PC-3 (cell line): ENCODE results near the gene IL16. TPM values are rescaled to one million over a fixed set of nuclear protein-coding genes. Genes with fewer than 3 reads are reported as not detected.

Source experiments
- ATAC-seq: fragments of 200-7000 bp; cut with Tn5 transposase; 2 replicates; pipeline ENCODE4 v1.9.1; 2020; ENCODE audit warnings: mild to moderate bottlenecking, moderate library complexity
- BruUV-seq: library from RNA; stranded (reverse); fragments of 400-500 nt; replicated peaks from 2 replicates; lab custom pipeline; 2021; lab: Mats Ljungman, UMichigan
- CTCF ChIA-PET: fragments of 300-600 bp; sonication (Branson Sonifier 250); formaldehyde crosslinking; loops from one replicate; lab custom pipeline; 2022; ENCODE audit warnings: antibody characterized with exemption; lab: Charles Lee
- POLR2A ChIA-PET: fragments of 300-600 bp; sonication (Branson Sonifier 250); formaldehyde crosslinking; loops from one replicate; lab custom pipeline; 2022; ENCODE audit warnings: antibody characterized with exemption; ENCODE audit not compliant: unreplicated experiment; lab: Charles Lee
- DNase-seq: peaks from one replicate; pipeline ENCODE4 v3.0.0-alpha.2; 2015
- H2AFZ ChIP-seq: fragments of 300-600 bp; sonication (generic); 2 replicates; pipeline ENCODE4 v1.6.0; 2016; ENCODE audit warnings: antibody characterized with exemption, low read length
- H3F3A ChIP-seq: fragments of 300-600 bp; sonication (generic); one replicate; pipeline ENCODE4 v1.6.0; 2017; ENCODE audit warnings: antibody characterized with exemption, low read length, control low read depth, mild to moderate bottlenecking; ENCODE audit not compliant: unreplicated experiment
- H3K27ac ChIP-seq: fragments of 300-600 bp; sonication (generic); 2 replicates; pipeline ENCODE4 v1.5.1; 2016; ENCODE audit warnings: mild to moderate bottlenecking, low read length
- H3K27me3 ChIP-seq: fragments of 300-600 bp; sonication (generic); 2 replicates; pipeline ENCODE4 v1.6.1; 2016; ENCODE audit warnings: low read length, mixed read lengths
- H3K36me3 ChIP-seq: fragments of 300-600 bp; sonication (generic); 2 replicates; pipeline ENCODE4 v1.6.1; 2016; ENCODE audit warnings: low read depth, mixed run types, low read length, mixed read lengths
- H3K4me1 ChIP-seq: fragments of 300-600 bp; sonication (generic); 2 replicates; pipeline ENCODE4 v1.5.1; 2016; ENCODE audit warnings: low read length; ENCODE audit not compliant: insufficient read depth
- H3K4me2 ChIP-seq: fragments of 300-600 bp; sonication (generic); 2 replicates; pipeline ENCODE4 v1.6.0; 2016; ENCODE audit warnings: low read length
- H3K4me3 ChIP-seq: fragments of 300-600 bp; sonication (generic); 2 replicates; pipeline ENCODE4 v1.5.1; 2016; ENCODE audit warnings: mild to moderate bottlenecking, low read length, mixed read lengths
- H3K79me2 ChIP-seq: fragments of 300-600 bp; sonication (generic); 2 replicates; pipeline ENCODE4 v1.6.1; 2017; ENCODE audit warnings: low read length, mixed read lengths
- H3K9ac ChIP-seq: fragments of 300-600 bp; sonication (generic); 2 replicates; pipeline ENCODE4 v1.6.0; 2016; ENCODE audit warnings: mild to moderate bottlenecking, low read length
- H3K9me2 ChIP-seq: fragments of 300-600 bp; sonication (generic); replicated peaks from 2 replicates; pipeline ENCODE4 v1.6.1; 2016; ENCODE audit warnings: mixed run types, low read length, mixed read lengths
- H3K9me3 ChIP-seq: fragments of 300-600 bp; sonication (generic); 2 replicates; pipeline ENCODE4 v1.6.1; 2016; ENCODE audit warnings: low read length, mixed read lengths
- H4K20me1 ChIP-seq: fragments of 300-600 bp; sonication (generic); 2 replicates; pipeline ENCODE4 v1.6.1; 2016; ENCODE audit warnings: low read length, mixed read lengths
- CTCF ChIP-seq: fragments of 300-600 bp; sonication (generic); conservative IDR thresholded peaks from 2 replicates; pipeline ENCODE4 v1.5.1; 2017; ENCODE audit warnings: antibody characterized with exemption, low read depth, mild to moderate bottlenecking, low read length
- EZH2 ChIP-seq: fragments of 300-600 bp; sonication (generic); IDR thresholded peaks from one replicate; pipeline ENCODE4 v1.6.1; 2017; ENCODE audit warnings: antibody characterized with exemption, mild to moderate bottlenecking, low read length; ENCODE audit not compliant: unreplicated experiment
- EZH2phosphoT487 ChIP-seq: fragments of 300-600 bp; sonication (generic); IDR thresholded peaks from 2 replicates; pipeline ENCODE4 v1.6.1; 2018; ENCODE audit warnings: mild to moderate bottlenecking, antibody characterized with exemption, low read length, borderline replicate concordance
- intact Hi-C: fragments of 100-400 bp; cut with micrococcal nuclease; formaldehyde crosslinking; loops from 2 replicates; pipeline ENCODE4 v1.9.0; 2023
- total RNA-seq: library from RNA; depleted of rRNA; stranded (reverse); fragments of >200 nt; gene quantifications from 2 replicates; pipeline ENCODE4 v1.2.3, GENCODE V29; 2014

Gene IL16
- total RNA-seq, 1 experiment from 2014 or later = 0.04 TPM

- ATAC-seq (no peak), DNase-seq (no peak)
- Histone ChIP-seq H3K9ac (no peak overlapping the region), H3K27ac (no peak overlapping the region), H3K9me2 (no peaks in the 10 kb centered on the region), H3K36me3 (no peaks in the 10 kb centered on the region), H3K4me3 (no peak overlapping the region), H3K4me2 (no peak overlapping the region), H3K9me3 (no peaks in the 10 kb centered on the region), H2AFZ (no peak overlapping the region), H3K27me3 (peaks cover 60% of the 10 kb centered on the region), H3K79me2 (no peaks in the 10 kb centered on the region), H4K20me1 (no peaks in the 10 kb centered on the region), H3K4me1 (no peaks in the 10 kb centered on the region), H3F3A (no peaks in the 10 kb centered on the region)
- ChIA-PET POLR2A (no interaction called here), CTCF (no interaction called here)
- BruUV-seq = no TSS peak
- TF ChIP-seq EZH2phosphoT487 = no peak
- no peak for TF ChIP-seq EZH2
- TF ChIP-seq CTCF = no peak
- intact Hi-C loops = no loop called here
Measured at GRCh38 chr15:81195339-81195864, 1.3 kb upstream of the IL16 start.

GRCh38 chr15:81197255-81197630 is 564 bp downstream of the IL16 start:
- no peaks in the 10 kb centered on the region for H4K20me1 ChIP-seq
- H3K4me3 ChIP-seq = no peak overlapping the region
- ATAC-seq (no peak), DNase-seq (no peak)
- H3F3A ChIP-seq = no peaks in the 10 kb centered on the region
- H3K27ac ChIP-seq = no peak overlapping the region
- H2AFZ ChIP-seq = no peak overlapping the region
- intact Hi-C loops = no loop called here
- no peak overlapping the region for H3K4me2 ChIP-seq
- H3K79me2 ChIP-seq = no peaks in the 10 kb centered on the region
- BruUV-seq = no TSS peak
- H3K27me3 ChIP-seq = peaks cover 42% of the 10 kb centered on the region
- no peak for TF ChIP-seq CTCF
- TF ChIP-seq EZH2phosphoT487 = no peak
- TF ChIP-seq EZH2 = no peak
- ChIA-PET CTCF (no interaction called here), POLR2A (no interaction called here)
- H3K36me3 ChIP-seq = no peaks in the 10 kb centered on the region
- no peaks in the 10 kb centered on the region for H3K4me1 ChIP-seq
- no peaks in the 10 kb centered on the region for H3K9me3 ChIP-seq
- no peaks in the 10 kb centered on the region for H3K9me2 ChIP-seq
- H3K9ac ChIP-seq = no peak overlapping the region

- Histone ChIP-seq H3K9ac (no peak overlapping the region), H3K4me3 (no peak overlapping the region), H3K27ac (no peak overlapping the region), H3K27me3 (peaks cover 37% of the 10 kb centered on the region), H3K79me2 (no peaks in the 10 kb centered on the region), H2AFZ (no peak overlapping the region), H3K36me3 (no peaks in the 10 kb centered on the region), H3K9me3 (no peaks in the 10 kb centered on the region), H4K20me1 (no peaks in the 10 kb centered on the region), H3K4me1 (no peaks in the 10 kb centered on the region), H3K4me2 (no peak overlapping the region), H3K9me2 (no peaks in the 10 kb centered on the region), H3F3A (no peaks in the 10 kb centered on the region)
- no TSS peak for BruUV-seq
- TF ChIP-seq EZH2phosphoT487 (no peak), CTCF (no peak), EZH2 (no peak)
- no peak for ATAC-seq
- no peak for DNase-seq
- intact Hi-C loops = no loop called here
- ChIA-PET POLR2A (no interaction called here), CTCF (no interaction called here)
Measured at GRCh38 chr15:81197688-81198281, 1.1 kb downstream of the IL16 start.
